GM12801 (cell line): ENCODE measurements around the gene CD209.

Source experiments
- TF ChIP-seq, protein P1 (sequence below): IDR thresholded peaks from one replicate; pipeline ENCODE4 v1.5.1; 2011; ENCODE audit warnings: control low read depth; ENCODE audit not compliant: insufficient read length; ENCODE audit errors: extremely low read depth

Gene CD209

DNA sequence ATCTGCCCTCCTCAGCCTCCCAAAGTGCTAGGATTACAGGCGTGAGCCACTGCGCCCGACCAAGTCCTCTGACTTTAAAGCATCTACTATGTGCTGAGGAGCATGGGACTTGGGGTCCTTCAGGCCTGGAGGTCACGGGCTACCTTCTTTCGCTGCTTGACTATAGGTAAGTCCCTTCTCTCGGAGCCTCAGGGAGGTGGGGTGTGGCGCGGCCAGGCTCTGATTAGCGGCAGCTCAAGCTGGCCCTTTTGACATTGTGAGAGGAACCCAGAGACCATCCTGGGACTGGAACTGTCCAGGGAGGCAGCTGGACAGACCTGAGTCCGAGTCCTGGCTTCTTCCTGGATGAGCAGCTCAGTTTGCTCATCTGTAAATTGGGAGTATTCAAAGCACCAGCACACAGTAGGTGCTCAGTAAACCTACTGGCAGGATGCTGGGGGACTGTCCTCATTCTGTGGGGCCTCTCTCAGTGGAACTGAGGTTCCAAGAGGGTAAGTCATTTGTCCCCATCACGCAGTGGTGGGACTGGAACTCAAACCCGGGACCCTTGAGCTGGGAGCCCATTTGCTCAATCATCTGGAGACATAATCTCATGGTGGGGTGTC is 46.2 kb downstream of the CD209 start:
- TF ChIP-seq, protein P1, sequence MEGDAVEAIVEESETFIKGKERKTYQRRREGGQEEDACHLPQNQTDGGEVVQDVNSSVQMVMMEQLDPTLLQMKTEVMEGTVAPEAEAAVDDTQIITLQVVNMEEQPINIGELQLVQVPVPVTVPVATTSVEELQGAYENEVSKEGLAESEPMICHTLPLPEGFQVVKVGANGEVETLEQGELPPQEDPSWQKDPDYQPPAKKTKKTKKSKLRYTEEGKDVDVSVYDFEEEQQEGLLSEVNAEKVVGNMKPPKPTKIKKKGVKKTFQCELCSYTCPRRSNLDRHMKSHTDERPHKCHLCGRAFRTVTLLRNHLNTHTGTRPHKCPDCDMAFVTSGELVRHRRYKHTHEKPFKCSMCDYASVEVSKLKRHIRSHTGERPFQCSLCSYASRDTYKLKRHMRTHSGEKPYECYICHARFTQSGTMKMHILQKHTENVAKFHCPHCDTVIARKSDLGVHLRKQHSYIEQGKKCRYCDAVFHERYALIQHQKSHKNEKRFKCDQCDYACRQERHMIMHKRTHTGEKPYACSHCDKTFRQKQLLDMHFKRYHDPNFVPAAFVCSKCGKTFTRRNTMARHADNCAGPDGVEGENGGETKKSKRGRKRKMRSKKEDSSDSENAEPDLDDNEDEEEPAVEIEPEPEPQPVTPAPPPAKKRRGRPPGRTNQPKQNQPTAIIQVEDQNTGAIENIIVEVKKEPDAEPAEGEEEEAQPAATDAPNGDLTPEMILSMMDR = no peak

DNA sequence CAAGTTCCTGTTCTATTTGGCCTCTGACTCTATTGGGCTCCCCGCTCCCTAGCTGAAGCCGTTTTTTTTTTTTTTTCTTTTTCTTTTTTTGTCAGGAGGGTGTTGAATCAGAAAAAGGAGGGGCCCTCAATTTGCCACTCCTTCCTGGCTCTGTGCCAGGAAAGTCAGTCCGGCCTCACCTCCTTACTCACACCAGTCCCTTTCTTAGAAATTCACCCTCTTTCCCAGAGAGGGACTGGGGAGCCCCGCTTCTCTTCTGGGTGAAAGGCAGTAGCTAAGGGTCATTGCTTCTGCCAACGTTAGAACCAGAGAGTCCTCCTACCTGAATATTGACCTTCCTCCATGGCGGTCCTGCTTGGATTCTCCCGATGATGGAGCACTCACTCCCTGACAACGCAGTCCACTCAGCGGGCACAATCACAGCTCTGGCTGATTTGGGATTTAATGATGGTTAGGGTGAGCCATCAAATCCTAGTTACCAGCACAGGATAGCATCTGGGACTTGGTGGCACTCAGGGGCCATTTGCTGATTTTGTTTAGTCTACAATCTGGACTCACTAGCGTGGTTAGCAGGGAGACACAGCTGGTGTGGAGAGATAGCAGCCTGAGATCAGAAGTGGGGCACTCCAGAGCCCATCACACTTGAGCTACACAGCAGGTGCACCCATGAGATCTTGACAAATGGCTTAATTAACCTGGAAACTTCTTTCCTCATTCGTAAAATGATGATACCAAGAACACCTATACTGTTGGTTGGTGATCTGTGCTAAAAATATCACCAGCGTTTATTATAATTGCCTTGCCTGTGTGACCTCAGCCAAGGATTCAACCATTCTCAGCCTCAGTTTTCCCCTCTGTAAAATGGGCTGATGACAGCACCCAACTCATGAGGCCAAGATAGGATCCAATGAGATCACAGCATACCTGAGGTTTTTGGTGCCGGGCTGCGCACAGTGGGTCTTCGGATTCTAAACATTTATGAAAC is 47.6 kb downstream of the CD209 start:
- TF ChIP-seq, protein P1 = no peak

DNA sequence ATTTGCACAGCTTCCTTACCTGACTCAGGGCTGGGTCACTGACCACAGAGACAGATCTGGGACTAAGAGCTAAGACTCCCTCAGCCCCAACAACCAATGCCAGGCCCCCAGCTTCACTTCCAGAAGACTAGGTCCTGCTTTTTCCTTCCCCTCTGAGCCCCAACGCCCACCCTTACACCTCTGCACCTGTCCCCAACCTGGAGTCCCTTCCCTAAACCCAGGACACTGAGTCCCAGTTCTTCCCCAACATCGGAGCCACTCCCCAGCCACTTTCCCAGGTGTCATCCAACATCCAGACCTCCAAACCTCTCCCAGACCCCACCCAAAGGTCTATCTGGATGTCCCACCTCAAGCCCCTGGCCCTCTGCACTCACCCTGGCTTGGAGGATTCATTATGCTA is 48.3 kb downstream of the CD209 start:
- TF ChIP-seq, protein P1 = no peak

DNA sequence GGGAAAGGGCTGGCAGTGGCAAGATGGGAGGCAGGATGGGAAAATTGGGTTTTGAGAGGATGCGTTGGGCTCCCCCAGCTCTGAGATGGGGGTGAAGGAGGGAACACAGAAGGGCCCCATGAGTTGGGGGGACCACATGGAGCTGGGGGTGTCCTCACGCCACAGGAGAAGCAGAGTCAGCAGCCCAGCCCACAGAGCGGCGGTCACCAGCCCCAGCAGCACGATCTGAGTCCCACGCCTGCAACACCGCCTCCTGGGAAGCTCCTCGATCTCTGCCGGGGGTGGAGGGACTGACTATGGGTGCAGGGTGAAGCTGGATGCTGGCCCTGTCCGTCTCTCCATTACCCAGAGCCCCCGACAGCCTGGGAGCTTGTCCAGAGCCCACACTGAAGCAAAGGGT is 48.8 kb downstream of the CD209 start:
- TF ChIP-seq, protein P1 = no peak

DNA sequence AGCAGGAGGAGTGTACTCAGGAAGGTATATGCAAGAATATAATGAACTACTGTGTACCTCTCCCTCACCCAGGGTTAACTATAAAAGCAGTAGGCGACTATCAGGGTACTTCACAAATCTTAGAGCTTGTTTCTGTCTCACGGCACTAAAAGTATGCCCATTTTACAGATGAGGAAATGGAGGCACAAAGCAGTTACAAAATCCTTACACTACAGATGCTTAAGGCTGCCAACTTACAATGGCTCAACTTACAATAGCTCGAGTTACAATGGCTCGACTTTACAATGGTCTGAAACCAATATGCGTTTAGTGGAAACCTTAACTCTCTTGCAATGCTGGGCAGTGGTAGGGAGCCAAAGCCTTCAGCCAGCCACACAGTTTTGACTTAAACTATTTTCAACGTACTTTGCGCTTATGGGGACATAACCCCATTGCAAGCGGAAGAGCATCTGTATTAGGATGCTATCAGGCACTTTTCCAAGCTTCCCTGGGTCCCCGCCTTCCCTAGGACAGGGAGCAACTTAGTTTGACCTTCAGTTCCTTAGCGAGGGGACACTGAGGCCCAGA is 49.5 kb downstream of the CD209 start:
- TF ChIP-seq, protein P1 = no peak

DNA sequence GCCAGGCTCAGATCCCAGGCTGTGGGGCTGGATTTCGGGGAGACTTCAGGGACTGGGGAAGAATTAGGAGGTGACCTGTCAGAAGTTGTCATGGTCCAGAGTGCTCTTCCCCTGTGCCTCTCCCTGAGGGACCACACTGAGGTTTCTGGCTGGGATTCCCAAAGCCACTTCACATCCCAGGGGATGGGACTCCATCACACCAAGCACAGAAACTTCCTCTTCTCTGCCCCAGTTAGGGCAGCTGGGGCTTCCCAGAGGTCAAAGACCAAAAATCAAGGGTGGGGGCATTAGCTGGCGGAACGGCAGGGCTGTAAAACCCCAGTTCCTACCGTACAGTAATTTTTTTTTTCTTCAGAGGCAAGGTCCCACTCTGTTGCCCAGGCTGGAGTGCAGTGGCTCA is 52.8 kb downstream of the CD209 start:
- TF ChIP-seq, protein P1 = no peak

DNA sequence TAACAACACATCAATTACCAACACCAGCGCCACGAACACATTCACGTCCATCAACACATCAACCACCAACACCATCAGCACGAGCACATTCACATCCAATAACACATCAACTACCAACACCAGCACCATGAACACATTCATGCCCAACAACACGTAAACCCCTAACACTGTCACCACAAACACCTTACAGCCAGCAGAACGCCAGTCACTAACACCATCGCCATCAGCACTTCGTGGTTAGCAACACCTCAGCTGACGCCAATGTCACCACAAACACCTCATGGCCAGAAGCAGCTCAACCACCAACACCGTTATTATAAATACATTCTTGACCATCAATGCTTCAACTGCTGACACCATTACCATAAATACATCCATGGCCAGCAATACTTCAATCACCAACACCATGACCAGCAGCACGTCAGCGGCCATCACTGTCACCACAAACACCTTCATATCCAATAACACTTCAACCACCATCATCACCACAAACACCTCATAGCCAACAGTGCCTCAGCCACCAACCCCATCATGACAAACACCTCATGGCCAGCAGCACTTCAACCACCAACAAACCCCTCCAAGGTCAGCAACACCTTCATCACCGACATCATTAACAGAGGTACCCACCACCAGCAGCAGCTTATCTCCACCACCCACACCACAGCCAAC is 54.8 kb downstream of the CD209 start:
- TF ChIP-seq, protein P1 = no peak
